PFSK-1 (cell line): ENCODE data around the gene SCAF1.

Source experiments
- FOXP2 ChIP-seq: optimal IDR thresholded peaks from 2 replicates; pipeline ENCODE3; 2011; ENCODE audit warnings: borderline replicate concordance, control low read depth, inconsistent platforms; ENCODE audit not compliant: insufficient read depth; ENCODE audit errors: extremely low read length, extremely low read depth
- POLR2AphosphoS5 ChIP-seq: IDR thresholded peaks from 2 replicates; pipeline ENCODE4 v1.6.1; 2012; ENCODE audit warnings: low read depth, mild to moderate bottlenecking, control low read depth, low read length, moderate library complexity
- REST ChIP-seq, 2 experiments: IDR thresholded peaks; 2 replicates each; pipeline versions ENCODE4 v1.6.1 to v1.8.0; 2011 to 2012; ENCODE audit warnings: low read depth in 2 of 2, low read length in 2 of 2, control low read depth in 1 of 2, inconsistent platforms in 1 of 2, mild to moderate bottlenecking in 1 of 2, moderate library complexity in 1 of 2; ENCODE audit not compliant: insufficient read depth in 1 of 2
- SIN3A ChIP-seq: IDR thresholded peaks from 2 replicates; pipeline ENCODE4 v1.6.1; 2012; ENCODE audit warnings: mild to moderate bottlenecking, low read length, moderate library complexity, borderline replicate concordance; ENCODE audit not compliant: insufficient read depth
- TAF1 ChIP-seq: IDR thresholded peaks from 2 replicates; pipeline ENCODE4 v1.6.1; 2012; ENCODE audit warnings: low read length, control low read depth, borderline replicate concordance; ENCODE audit not compliant: insufficient read depth

Gene SCAF1

GRCh38 chr19:49684251-49684982, 42.4 kb downstream of the SCAF1 start:
- TF ChIP-seq FOXP2 (no peak), POLR2AphosphoS5 (no peak), SIN3A (no peak), TAF1 (no peak), REST (IDR thresholded peaks at IDR 0.05; ENCODE audit: insufficient read depth in 1 of 2, low read depth in 2 of 2, low read length in 2 of 2) (no peak)

- TF ChIP-seq TAF1 (no peak), POLR2AphosphoS5 (no peak)
Observed at GRCh38 chr19:49684983-49685553, 43.1 kb downstream of the SCAF1 start.

- TF ChIP-seq TAF1 (no peak), FOXP2 (peak; percentile 8), POLR2AphosphoS5 (no peak)
Observed at GRCh38 chr19:49685845-49686332, 43.9 kb downstream of the SCAF1 start.

GRCh38 chr19:49686503-49687088, 44.6 kb downstream of the SCAF1 start:
- TF ChIP-seq FOXP2: no peak
- TF ChIP-seq TAF1: no peak
- TF ChIP-seq POLR2AphosphoS5: no peak
- no peak for TF ChIP-seq SIN3A
- no peak for TF ChIP-seq REST (IDR thresholded peaks at IDR 0.05; ENCODE audit: insufficient read depth in 1 of 2, low read depth in 2 of 2, low read length in 2 of 2)

GRCh38 chr19:49687150-49687549, 45.1 kb downstream of the SCAF1 start:
- no peak for TF ChIP-seq SIN3A
- TF ChIP-seq REST (IDR thresholded peaks at IDR 0.05; ENCODE audit: insufficient read depth in 1 of 2, low read depth in 2 of 2, low read length in 2 of 2): no peak
- TF ChIP-seq POLR2AphosphoS5: no peak
- no peak for TF ChIP-seq FOXP2
- no peak for TF ChIP-seq TAF1

- TF ChIP-seq REST (IDR thresholded peaks at IDR 0.05; ENCODE audit: insufficient read depth in 1 of 2, low read depth in 2 of 2, low read length in 2 of 2) (no peak), SIN3A (0 out of 2 replicates have a peak, but pooled peaks have one; percentile 15), POLR2AphosphoS5 (peak; percentile 69), FOXP2 (peak; percentile 64), TAF1 (no peak)
Observed at GRCh38 chr19:49687566-49688316, 45.7 kb downstream of the SCAF1 start.
